GM21381 (cell line): ENCODE measurements around the gene RELN.
"Not testable (repeated sequence)": the region's sequence is repeated elsewhere in the genome, so short reads cannot be mapped to it uniquely, and the experiment has no call there.

ENCODE experiments used
- ATAC-seq: cut with Tn5 transposase; IDR thresholded peaks from one replicate; pipeline ENCODE4 v1.9.1; 2021; ENCODE audit warnings: mild to moderate bottlenecking, moderate library complexity; ENCODE audit not compliant: unreplicated experiment

The RELN gene

DNA sequence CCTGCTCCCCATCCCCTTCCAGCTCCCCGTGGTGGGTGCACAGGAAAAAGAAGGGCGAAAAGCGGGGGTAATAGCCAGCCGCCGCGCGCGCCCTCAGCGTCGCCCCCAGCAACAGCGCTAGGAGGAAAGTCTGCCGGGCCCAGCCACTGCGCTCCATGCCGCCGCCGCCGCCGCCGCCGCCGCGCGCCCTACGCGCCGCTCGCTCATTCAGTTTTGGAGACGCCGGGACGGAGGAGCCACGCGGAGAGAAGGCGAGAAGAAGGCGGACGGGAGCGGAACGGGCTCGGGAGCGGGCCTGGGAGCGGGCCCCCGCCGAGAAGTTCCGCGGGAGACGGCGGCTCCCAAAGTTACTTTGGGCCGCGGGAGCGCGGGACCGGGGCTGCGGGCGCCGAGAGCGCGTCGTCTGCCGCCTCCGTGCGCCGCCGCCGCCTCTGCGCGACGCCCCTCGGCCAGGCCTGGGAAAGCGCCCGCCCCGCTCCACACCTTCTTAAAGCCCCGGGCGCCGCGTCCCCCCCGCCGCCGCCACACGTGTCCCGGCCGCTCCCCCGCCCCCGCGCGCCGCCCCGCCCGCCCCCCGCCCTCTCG lies at the start of gene RELN:
Gene RELN (minus strand): TSS at position 459 of the 585 bp plus-strand sequence. CDS start 302 bp downstream, at position 157.
- no peak for ATAC-seq

DNA sequence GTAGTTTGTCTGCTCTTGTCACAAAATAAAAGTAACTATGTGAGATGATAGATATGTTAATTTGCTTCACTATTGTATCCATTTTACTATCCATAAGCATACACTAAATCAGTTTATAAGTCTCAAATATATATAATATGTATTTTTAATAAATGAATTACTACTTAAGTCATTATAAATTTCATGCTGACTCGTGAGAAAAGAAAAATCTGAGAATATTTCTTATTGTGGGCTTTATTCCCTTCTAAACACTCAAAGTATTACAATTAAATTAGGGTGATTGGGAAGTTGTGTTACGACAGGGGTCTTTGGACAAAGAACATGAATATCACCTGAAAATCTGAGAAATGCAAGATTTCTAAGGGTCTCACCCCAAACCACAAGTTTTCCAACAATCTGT lies 48.7 kb upstream of the RELN start:
- ATAC-seq: no peak

DNA sequence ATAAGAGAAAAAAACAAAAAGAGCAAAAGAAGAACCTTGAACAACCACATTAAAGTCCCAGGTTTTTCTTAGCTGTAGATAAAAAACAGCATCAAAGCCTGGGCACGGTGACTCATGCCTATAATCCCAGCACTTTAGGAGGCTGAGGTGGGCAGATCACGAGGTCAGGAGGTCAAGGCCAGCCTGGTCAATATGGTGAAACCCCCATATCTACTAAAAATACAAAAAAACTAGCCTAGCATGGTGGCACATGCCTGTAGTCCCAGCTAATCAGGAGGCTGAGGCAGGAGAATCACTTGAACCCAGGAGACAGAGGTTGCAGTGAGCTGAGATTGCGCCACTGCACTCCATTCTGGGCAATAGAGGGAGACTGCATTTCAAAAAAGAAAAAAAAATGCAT lies 47.4 kb upstream of the RELN start:
- not testable (repeated sequence) for ATAC-seq

DNA sequence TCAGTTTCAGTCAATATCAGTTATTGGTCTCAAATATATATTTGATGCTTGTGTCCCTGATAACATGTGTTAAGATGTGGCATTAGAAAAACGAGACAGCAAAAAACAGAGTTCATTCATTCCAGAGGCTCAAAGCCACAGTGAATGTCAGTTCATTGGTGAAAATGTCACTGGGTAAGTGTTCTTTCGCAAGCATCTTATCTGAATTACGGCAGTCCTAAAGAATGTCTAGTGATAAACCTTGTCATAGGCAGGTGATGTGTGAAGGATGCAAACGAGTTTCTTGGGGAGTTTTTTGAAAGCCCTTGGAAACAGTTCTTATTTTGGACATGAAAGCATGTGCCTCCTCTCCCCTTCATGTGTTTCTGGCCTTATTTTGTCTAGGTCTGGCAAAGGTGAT lies 45.9 kb upstream of the RELN start:
- ATAC-seq: no peak

DNA sequence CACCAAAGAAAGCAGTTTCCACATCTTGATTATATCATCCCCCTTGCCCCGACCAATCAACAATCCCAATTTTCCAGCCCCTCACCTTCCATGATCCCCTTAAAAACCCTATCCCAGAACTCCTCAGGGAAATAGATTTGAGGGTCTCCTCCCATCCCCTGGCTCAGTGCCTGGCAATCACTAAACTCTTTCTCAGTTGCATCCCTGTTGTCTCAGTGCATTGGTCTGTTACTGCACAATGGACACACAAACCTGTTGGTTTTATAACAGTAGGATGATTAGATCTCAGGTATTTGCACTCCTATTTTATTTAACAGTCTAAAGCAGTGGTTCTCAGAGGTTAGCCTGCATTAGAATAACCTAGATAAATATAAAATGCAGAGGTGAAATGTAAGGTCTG lies 45.2 kb upstream of the RELN start:
- no peak for ATAC-seq

DNA sequence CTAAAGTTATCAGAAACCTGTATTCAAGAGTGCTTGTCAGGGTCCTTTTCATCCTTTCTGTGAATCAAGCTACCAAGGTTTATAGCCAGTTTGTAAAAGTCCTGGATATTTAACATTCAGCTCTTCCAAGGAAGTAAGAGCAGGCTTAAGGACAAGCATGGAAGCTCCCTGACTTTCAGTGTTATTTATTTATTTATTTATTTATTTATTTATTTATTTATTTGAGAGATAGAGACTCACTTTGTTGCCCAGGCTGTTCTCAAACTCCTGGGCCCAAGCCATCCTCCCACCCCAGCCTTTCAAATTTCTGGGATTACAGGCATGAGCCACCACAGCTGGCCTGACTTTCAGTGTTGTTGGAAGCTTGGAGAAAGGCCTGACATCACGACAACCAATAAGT lies 44.4 kb upstream of the RELN start:
- ATAC-seq: no peak

DNA sequence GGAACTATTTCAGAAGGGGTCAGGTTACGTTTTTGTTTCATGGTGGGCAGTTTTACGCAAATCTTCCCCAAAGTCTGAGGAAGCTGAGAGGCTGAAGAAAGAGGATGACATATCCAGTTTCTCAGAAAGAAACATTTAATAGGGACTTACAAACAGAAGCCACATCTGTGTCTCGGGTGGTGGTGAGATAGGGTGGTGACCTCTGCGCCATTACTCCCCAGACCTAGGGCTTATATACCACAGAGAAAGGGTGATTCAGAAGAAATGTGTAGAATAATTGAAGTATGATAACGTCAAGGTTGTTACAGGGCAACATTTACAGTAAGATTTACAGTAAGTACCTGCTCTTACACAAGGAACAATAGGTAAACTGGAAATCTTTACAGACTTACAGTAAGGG lies 43.0 kb upstream of the RELN start:
- ATAC-seq: no peak

DNA sequence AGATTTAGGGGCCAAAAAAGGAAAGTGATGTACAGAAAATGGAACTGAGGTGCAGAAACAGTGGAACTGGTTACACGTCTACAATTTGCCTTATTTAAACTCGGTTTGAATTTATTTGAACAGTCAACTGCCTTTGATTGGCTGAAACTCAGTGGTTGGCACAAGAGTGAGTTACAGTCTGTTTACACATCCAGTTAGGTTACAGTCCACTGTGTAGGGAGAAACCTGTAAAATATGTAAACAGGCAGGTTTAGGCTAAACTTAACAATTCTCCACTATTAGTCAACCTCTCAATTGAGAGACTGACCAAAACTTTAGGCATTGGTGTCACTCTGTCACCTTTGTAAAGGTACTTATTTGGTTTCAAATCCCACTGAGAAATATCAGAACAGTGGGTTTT lies 40.3 kb upstream of the RELN start:
- no peak for ATAC-seq

DNA sequence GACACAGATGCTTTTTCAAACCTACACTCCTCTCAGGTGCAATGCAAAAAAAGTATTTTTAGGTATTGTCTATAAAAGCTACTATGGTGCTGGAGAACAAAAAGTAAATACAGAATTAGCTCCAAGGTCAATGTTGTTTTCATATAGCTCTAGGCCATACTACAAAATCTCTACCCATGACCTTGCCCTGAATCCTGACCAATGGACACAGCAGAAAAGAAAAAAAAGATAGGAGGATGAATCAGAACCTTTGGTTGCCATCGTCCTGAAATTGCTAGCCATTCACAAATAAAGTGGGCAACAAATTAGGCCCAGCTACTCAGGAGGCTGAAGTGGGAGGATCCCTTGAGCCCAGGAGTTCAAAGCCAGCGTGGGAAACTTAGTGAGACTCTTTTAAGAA lies 35.2 kb upstream of the RELN start:
- no peak for ATAC-seq

DNA sequence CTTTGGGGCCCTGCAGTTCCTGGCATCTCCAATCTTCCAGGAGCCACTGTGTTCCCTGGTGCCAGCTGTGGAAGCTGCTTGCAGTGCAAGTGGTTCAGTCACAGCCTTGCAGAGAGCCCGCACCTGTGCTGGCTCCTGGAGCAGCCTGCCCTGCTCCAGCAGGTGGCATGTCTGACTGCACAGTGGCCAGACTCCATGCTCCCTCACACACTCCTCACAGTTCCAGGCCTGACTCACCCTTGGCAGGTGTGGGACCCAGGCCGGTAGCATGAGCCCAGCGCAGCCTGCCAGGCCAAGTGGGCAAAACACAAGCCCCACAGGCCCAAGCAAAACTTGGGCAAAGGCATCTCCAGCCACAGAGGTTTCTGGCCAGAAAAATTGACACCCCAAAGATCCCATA lies 33.6 kb upstream of the RELN start:
- no peak for ATAC-seq

DNA sequence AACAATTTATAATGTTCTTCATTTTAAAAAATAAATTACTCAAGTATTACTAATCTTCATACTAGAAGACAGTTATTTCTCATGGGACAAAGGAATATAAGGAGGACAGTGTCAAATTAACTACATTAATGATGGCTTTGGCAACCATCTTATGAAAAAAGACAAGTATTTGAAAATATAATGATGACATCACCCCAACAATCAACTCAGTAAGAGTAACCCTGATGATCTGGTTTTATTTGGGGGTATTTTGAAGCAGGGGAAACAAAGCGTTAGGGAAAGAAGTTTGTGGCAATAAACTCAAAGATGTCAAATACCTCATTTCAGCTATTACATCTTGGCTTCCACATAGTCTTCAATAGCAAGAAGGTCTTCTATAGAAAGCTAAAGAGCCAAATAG lies 29.0 kb upstream of the RELN start:
- no peak for ATAC-seq

DNA sequence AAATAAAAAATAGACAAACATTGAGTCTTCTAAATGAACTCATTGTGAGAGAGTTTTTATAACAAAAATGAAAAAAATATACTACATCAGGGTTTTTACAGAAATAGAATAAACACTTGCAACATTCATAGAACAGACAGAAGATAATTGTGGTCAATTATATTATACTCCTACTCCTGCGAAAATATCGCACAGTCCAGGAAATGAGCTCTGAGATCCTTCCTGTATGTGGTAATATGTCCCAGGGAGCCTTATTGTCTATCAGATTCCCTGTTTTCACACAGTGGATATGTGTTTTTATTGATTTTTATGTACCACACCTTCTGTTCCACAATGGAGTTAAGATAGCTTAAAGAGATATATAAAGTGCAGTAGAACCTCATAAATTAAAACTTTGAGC lies 27.5 kb upstream of the RELN start:
- ATAC-seq: no peak

DNA sequence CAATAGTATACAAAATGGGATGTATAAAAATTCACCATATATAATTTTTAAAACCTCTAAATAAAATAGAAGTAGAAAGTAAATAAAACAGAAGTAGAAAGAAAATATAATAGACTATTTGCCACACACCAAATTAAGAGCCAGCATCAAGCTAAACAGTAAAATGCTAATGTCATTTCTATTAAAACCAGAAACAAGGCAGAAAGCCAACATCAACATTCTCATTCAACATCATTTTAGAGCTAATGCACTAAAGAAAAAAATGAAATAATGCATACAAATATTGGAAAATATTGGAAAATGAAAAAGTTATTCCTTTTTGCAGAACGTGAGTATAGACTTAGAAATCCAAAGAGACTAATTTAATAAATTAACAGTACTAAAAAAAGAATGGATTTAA lies 23.4 kb upstream of the RELN start:
- no peak for ATAC-seq

DNA sequence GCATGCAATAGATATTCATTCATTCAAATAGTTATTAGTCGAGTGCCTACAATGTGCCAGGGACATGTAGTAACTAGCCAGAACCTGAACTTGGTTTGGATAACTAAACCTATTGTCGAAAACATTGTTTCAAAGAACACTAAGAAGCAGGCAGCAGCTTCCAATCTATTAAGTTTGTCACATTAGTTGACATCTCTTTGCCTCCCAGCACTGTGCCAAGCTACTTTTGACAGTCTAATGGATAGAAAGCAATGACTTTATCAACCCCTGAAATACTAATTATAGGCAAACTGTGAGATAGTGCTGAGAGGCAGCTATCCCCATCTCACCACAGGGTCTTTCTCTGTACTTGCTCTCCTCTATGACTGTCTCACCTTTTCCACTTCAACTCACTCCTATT lies 22.4 kb upstream of the RELN start:
- no peak for ATAC-seq

DNA sequence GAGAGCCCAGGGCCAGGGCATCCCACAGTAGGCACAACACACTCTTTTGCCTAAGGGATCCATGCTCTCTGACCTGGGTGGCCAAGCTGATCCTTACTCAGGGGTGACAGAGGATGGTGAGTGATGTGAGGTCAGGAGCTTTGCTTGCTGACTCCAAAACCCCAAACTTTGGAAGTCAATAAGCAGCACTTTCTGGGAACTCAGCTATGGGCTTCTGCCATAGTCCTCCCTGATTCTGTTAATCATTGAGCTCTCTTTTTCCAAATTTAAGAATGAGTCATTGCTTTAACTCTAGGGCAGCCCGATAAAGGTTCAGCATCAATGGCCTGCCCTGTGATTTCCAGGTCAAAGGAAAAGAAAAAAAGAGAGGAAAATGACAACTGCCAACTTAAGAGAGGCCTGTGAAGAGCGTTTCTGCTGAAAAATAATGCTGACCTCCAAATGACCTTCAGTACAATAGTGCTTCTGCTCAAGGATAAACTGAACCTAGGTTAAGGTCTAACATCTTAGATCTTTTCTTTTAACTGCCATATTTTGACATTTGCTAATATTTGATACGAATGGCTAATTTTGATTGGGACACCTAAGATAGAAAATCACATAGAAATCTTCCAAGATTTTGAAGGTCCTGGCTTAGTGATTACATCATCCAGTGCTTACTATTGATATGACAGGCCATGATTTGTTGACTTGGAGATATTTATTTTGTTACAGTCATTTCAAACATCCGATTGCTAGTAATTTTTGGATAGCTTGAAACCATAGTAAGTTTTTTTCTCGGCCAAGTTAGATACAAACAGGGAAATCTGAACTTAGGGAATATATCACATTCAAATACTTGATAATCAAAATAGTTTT lies 20.8 kb upstream of the RELN start:
- ATAC-seq: no peak

DNA sequence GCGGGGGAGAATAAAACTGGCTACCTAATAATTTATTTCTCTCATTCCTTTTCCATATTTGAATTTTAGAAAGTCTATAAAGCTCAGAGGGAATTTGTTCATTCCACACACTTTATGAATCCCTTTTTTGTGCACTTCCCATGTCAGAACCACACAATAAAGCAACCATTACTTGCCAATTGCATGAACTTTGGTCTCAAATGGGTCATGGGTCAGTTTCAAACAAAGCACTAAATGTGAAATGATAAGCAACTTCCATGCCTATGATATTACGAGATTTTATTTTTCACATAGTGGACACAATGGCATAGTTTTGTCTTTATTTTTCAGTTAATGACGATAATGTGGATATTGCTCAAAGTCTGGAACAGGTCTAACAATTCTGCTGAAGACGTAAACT lies 18.6 kb upstream of the RELN start:
- no peak for ATAC-seq

DNA sequence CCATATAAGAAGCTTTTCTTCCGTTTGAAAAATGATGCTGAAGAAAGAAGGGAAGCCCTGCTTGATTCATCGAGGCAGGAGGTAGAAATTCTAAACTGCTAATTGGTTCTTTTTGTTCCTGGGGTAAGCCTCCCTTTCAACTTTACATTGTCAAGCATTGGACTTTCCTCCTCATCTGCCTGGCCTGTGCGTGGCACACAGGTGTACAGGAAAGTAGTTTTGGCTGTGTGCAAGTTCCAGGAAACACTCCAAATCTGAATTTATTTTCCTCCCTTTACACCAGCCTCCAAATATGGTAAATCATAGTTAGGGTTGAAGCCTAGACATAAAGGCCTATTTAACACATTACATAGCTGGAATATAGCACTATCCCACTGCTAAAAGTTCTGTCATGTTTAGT lies 18.2 kb upstream of the RELN start:
- no peak for ATAC-seq

DNA sequence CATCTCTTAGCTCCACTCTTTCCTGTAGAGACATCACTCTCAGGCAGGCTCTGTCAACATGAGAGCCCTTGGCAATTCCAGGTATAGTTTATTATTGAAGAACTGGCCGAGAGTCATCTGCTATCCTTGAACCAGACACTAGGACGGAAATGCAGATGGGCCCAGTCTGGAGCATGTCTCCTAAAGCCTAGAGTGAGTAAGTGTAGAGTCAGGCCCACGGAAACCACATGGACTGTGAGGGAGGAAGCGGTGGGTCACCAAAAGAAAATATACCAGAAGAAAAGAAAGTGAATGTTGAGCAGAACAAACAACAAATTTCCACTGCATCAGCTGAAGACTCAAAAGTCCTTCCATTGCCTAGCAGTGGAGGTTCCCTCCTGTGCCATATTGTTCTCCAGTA lies 15.7 kb upstream of the RELN start:
- ATAC-seq: no peak

DNA sequence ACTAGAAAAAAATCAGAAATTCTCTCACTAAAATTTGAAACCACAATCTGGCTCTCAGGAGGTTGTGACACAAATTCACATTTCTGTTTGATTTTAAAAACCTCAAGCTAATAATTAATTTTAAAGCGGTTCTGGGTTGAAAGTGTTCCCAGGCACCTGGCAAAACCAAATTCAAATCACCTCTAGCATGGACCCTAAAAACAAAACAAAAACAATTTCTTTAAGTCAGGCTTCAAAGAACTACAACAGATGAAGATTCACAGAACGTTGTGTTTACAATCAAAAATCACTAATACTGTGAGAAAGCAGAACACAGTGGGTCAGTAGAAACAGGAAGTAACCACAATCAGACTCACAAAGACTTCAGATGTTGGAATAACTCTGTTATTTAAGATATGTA lies 7.2 kb upstream of the RELN start:
- peak; percentile 51 for ATAC-seq

DNA sequence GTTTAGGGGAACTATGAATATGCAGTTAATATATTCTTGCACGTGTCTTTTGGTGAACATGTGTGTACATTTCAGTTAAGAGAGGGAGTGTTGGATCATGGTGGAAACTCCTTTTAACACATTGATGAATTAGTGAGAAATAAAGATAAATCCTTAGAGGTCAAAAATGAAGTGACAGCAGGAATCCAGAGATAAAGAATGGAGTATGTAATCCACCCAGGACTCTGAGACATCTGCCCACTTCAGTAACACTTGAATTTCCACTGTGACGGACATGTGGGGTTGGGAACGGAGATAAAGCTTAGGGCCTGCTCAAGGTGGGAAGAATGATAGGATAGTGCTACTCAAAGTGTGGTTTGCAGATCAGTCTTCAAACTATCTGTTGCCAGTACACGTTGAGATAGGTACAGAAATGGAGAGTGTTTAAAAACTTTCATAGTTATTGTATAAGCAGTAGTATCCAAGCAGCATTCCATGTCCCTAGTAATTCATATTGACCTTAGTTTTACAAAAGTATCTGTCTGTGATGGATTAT lies 6.6 kb upstream of the RELN start:
- ATAC-seq: no peak

DNA sequence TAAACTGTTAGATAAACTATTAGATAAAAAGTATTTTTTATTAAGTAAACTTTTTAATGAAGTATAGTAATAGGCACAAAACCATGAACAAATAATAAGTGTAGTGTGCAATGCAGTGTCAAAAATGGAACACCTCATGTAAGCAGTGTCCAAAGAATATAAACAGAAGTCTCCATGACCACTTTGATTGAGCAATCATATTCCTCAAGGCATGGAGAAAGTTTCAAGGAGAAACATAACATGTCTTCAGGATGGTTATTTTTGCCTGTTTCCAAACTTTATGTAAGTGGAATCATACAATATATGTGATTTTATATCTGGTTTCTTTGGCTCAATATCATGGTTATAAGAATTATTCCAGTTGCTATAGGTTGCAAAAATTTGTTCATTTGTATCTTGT lies 6.1 kb upstream of the RELN start:
- ATAC-seq: no peak

DNA sequence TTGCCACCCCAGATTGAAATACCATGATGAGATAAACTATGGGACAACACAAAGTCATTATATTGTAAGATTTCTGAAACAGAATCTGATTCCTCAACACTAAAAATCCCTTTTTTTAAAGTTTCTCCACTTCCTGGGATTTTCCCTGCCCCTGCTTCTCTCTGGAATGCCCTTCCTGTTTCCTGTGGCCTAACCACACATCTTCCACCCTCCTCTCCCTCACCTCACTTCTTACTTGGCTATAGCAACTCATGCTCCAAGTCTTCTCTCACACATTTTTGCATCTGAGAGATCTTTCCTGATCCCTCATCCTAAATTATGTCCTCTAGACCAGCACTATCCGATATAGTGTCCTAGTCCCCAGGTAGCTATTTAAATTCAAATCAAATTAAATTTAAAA lies 4.1 kb upstream of the RELN start:
- ATAC-seq: no peak

DNA sequence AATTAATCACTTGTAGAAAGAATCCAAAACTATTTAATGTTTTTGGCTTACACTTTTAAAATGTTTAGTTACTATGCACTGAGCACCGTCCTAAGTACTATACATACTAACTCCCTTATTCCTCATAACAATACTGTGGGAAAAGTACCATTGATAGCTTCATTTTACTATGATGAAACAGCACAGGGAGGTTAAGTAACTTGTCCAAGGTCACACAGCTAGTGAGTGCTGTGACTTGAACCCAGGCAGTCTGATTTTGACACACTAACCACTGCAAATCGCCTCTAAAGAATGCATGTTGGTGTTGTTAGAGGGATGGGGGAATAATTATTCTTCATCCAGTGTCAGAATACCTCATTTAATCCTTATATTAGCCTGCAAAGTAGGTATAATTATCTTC lies 1.9 kb upstream of the RELN start:
- ATAC-seq: no peak
